HUES6 (cell line): ENCODE data around the gene SDK1.

ENCODE experiments used
- H3K27ac ChIP-seq: 2 replicates; pipeline ENCODE4 v1.7.0; 2013; ENCODE audit warnings: low read depth, mild to moderate bottlenecking, low read length, inconsistent platforms
- H3K27me3 ChIP-seq: 2 replicates; pipeline ENCODE4 v1.6.1; 2013; ENCODE audit warnings: low read length; ENCODE audit not compliant: control insufficient read depth, insufficient read depth
- H3K36me3 ChIP-seq: 2 replicates; pipeline ENCODE4 v1.6.1; 2013; ENCODE audit warnings: low read length; ENCODE audit not compliant: control insufficient read depth, insufficient read depth
- H3K4me1 ChIP-seq: 2 replicates; pipeline ENCODE4 v1.6.1; 2013; ENCODE audit warnings: low read length; ENCODE audit not compliant: control insufficient read depth, insufficient read depth
- H3K4me3 ChIP-seq: 2 replicates; pipeline ENCODE4 v1.5.1; 2013; ENCODE audit warnings: low read depth, low read length
- H3K9ac ChIP-seq: one replicate; pipeline ENCODE4 v1.6.1; 2013; ENCODE audit warnings: mild to moderate bottlenecking, low read length
- H3K9me3 ChIP-seq: 2 replicates; pipeline ENCODE4 v1.6.1; 2013; ENCODE audit warnings: low read depth, low read length; ENCODE audit not compliant: control insufficient read depth, insufficient read depth

Gene SDK1

DNA sequence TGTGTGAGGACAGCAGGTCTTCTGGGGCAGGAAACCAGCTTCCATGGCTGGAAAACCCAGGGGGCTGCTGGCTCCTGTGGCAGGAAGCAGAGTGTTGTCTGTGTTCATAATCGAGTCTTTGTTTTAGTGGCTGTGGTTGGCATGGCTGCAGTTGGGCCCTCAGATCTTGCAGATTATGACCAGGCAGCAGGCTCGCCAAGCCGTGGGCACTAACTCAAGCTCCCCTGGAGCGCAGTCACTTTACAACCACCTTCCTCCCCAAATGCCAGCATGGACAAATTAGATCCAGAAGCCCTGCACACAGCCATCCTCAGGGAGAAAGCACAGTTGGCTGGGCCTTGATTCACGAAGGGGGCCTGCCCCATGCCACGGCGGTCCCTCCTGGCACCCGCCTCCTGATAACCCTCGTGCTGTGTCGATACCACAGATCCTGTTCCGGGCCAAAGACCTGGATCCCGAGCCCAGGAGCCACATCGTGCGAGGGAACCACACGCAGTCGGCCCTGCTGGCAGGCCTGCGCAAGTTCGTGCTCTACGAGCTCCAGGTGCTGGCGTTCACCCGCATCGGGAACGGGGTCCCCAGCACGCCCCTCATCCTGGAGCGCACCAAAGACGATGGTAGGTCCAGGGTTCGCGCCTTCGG, 828.5 kb downstream of the SDK1 start:
- H3K4me1 ChIP-seq, result peaks cover 7% of the 10 kb centered on the region
- no peaks in the 10 kb centered on the region; the same call in 1 of the 2 replicates for H3K9me3 ChIP-seq
- H3K9ac ChIP-seq, result no peak overlapping the region
- H3K27me3 ChIP-seq, result no peaks in the 10 kb centered on the region
- H3K27ac ChIP-seq, result no peak overlapping the region
- H3K36me3 ChIP-seq, result no peaks in the 10 kb centered on the region
- no peak overlapping the region for H3K4me3 ChIP-seq

DNA sequence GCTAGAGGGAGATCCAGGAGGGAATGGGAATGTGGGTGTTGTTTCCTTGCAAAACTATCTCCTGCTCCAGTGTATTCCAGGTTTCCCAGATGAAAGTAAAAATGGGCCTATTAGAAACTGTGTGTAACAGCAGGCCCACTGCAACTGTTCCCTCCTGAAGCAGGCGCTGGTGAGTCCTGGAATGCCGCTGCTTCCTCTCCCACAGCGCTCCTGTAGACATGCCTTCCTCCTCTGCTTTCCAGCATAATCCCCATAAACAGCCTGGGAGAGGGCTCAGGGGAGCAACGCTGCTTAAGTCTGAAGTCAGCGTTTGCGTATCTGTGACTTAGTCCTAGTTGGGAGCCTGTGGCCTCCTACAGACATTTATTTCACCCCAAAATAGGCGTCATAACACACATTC, 830.0 kb downstream of the SDK1 start:
- no peak overlapping the region for H3K4me3 ChIP-seq
- H3K9me3 ChIP-seq, result no peaks in the 10 kb centered on the region
- no peaks in the 10 kb centered on the region for H3K36me3 ChIP-seq
- H3K27me3 ChIP-seq, result no peaks in the 10 kb centered on the region
- H3K9ac ChIP-seq, result no peak overlapping the region
- no peak overlapping the region for H3K27ac ChIP-seq
- peaks cover 17% of the 10 kb centered on the region for H3K4me1 ChIP-seq

DNA sequence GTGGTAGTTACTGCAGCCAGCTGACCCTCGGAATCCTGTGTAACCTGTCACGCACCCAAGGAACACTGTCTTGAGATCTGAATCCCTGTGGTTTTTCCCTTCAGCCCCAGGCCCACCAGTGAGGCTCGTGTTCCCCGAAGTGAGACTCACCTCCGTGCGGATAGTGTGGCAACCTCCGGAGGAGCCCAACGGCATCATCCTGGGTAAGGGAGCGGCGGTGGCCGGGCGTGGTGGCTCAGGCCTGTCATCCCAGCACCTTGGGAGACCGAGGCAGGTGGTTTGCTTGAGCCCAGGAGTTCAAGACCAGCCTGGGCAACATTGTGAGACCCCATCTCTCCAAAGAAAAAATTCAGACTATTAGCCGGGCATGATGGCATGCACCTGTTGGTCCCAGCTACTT, 831.2 kb downstream of the SDK1 start:
- Histone ChIP-seq H3K36me3 (no peaks in the 10 kb centered on the region), H3K27me3 (no peaks in the 10 kb centered on the region), H3K9me3 (no peaks in the 10 kb centered on the region), H3K4me3 (no peak overlapping the region), H3K9ac (no peak overlapping the region), H3K4me1 (peaks cover 20% of the 10 kb centered on the region), H3K27ac (no peak overlapping the region)

DNA sequence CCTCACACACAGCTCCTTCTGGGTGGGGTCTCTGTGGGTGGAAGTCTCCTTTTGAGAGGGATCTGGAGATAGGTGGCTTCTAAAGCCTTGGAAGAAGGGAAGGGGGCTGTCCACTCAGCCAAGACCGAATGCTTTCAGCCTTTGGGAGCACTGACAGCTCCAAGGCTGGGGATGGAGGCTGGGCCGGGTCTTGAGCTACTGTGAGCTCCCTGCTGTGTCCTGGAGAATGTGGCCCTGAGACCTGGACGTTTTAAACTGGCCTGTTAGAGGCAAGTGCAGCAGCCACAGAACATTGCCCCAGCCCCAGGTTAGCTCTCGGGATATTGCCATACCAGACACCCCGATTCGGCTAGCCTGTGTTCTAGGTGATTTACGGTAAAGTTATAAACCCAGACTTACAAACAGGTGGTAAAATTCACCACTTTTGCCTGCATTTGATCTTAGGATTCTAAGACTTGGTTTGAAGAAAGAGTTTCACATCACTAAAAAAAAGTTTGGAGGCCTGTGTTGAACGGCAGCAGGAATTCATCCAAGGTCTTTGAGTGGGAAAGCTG, 832.5 kb downstream of the SDK1 start:
- Histone ChIP-seq H3K27me3 (no peaks in the 10 kb centered on the region), H3K27ac (no peak overlapping the region), H3K36me3 (no peaks in the 10 kb centered on the region), H3K4me3 (no peak overlapping the region), H3K4me1 (peaks cover 20% of the 10 kb centered on the region), H3K9me3 (no peaks in the 10 kb centered on the region), H3K9ac (no peak overlapping the region)

GRCh38 chr7:4134204-4134603, 833.2 kb downstream of the SDK1 start:
- no peaks in the 10 kb centered on the region for H3K36me3 ChIP-seq
- no peaks in the 10 kb centered on the region for H3K27me3 ChIP-seq
- H3K4me3 ChIP-seq, result no peak overlapping the region
- H3K27ac ChIP-seq, result no peak overlapping the region
- H3K4me1 ChIP-seq, result peaks cover 20% of the 10 kb centered on the region
- no peaks in the 10 kb centered on the region for H3K9me3 ChIP-seq
- H3K9ac ChIP-seq, result no peak overlapping the region

GRCh38 chr7:4134631-4135030, 833.6 kb downstream of the SDK1 start:
- no peaks in the 10 kb centered on the region for H3K27me3 ChIP-seq
- no peak overlapping the region for H3K9ac ChIP-seq
- H3K36me3 ChIP-seq, result no peaks in the 10 kb centered on the region
- no peak overlapping the region for H3K27ac ChIP-seq
- peaks cover 20% of the 10 kb centered on the region for H3K4me1 ChIP-seq
- no peaks in the 10 kb centered on the region for H3K9me3 ChIP-seq
- no peak overlapping the region for H3K4me3 ChIP-seq

GRCh38 chr7:4135301-4135700, 834.2 kb downstream of the SDK1 start:
- Histone ChIP-seq H3K9me3 (no peaks in the 10 kb centered on the region), H3K4me3 (no peak overlapping the region), H3K27me3 (no peaks in the 10 kb centered on the region), H3K4me1 (peaks cover 20% of the 10 kb centered on the region), H3K36me3 (no peaks in the 10 kb centered on the region), H3K27ac (no peak overlapping the region), H3K9ac (no peak overlapping the region)

DNA sequence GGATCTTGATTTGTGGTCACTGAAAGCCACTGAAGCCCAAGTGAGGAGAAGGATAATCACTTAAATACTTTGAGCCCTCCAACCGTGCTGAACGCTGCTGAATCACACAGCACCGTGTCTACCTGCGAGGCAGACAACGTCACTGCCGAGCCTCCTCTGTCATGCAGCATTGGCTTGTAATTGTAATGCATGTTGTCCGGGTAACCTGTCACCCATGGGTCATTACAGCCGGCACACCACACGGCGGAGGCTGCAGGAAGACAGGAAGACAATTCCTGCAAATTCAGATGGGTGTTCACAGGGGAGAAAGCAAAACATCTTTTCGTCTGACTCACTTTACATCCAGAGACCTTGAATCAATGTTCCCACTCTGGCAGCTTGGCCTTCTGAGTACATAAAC, 835.0 kb downstream of the SDK1 start:
- H3K9me3 ChIP-seq, result no peaks in the 10 kb centered on the region
- no peak overlapping the region for H3K4me3 ChIP-seq
- H3K36me3 ChIP-seq, result no peaks in the 10 kb centered on the region
- H3K4me1 ChIP-seq, result peaks cover 17% of the 10 kb centered on the region
- H3K27ac ChIP-seq, result no peak overlapping the region
- no peaks in the 10 kb centered on the region for H3K27me3 ChIP-seq
- H3K9ac ChIP-seq, result no peak overlapping the region

GRCh38 chr7:4136501-4137110, 835.6 kb downstream of the SDK1 start:
- Histone ChIP-seq H3K27me3 (no peaks in the 10 kb centered on the region), H3K4me1 (peaks cover 14% of the 10 kb centered on the region), H3K27ac (no peak overlapping the region), H3K9me3 (no peaks in the 10 kb centered on the region), H3K9ac (no peak overlapping the region), H3K4me3 (no peak overlapping the region), H3K36me3 (no peaks in the 10 kb centered on the region)

- H3K9me3 ChIP-seq, result no peaks in the 10 kb centered on the region
- no peaks in the 10 kb centered on the region for H3K27me3 ChIP-seq
- no peak overlapping the region for H3K27ac ChIP-seq
- no peak overlapping the region for H3K4me3 ChIP-seq
- H3K36me3 ChIP-seq, result no peaks in the 10 kb centered on the region
- H3K9ac ChIP-seq, result no peak overlapping the region
- H3K4me1 ChIP-seq, result peaks cover 14% of the 10 kb centered on the region
Measured at GRCh38 chr7:4137552-4137951, 836.5 kb downstream of the SDK1 start.

GRCh38 chr7:4138866-4139265, 837.8 kb downstream of the SDK1 start:
- Histone ChIP-seq H3K36me3 (no peaks in the 10 kb centered on the region), H3K27me3 (no peaks in the 10 kb centered on the region), H3K4me1 (peaks cover 14% of the 10 kb centered on the region), H3K9me3 (no peaks in the 10 kb centered on the region), H3K27ac (no peak overlapping the region), H3K4me3 (no peak overlapping the region), H3K9ac (no peak overlapping the region)
